KMS-11 (cell line): Measurements from ENCODE around the gene ARHGAP22.

Source experiments
- H2AFZ ChIP-seq: fragments of 200-600 bp; sonication (generic); 2 replicates; pipeline ENCODE4 v1.6.1; 2016; ENCODE audit warnings: antibody characterized with exemption, mixed run types, low read depth
- H3K27ac ChIP-seq: fragments of 200-600 bp; sonication (generic); 2 replicates; pipeline ENCODE4 v1.6.1; 2016; ENCODE audit warnings: mild to moderate bottlenecking, mixed run types
- H3K27me3 ChIP-seq: fragments of 200-600 bp; sonication (generic); 2 replicates; pipeline ENCODE4 v1.6.1; 2017; ENCODE audit warnings: mild to moderate bottlenecking, low read depth, mixed run types, moderate library complexity; ENCODE audit not compliant: insufficient read depth
- H3K36me3 ChIP-seq: fragments of 200-600 bp; sonication (generic); 2 replicates; pipeline ENCODE4 v1.6.1; 2017; ENCODE audit warnings: mild to moderate bottlenecking, mixed run types; ENCODE audit not compliant: insufficient read depth
- H3K4me1 ChIP-seq: fragments of 200-600 bp; sonication (generic); 2 replicates; pipeline ENCODE4 v1.6.1; 2016; ENCODE audit warnings: mild to moderate bottlenecking, low read depth, mixed run types; ENCODE audit not compliant: poor library complexity, severe bottlenecking
- H3K4me2 ChIP-seq: fragments of 200-600 bp; sonication (generic); 2 replicates; pipeline ENCODE4 v1.7.0; 2016; ENCODE audit warnings: mild to moderate bottlenecking, mixed run types
- H3K4me3 ChIP-seq: fragments of 200-600 bp; sonication (generic); IDR thresholded peaks from 2 replicates; pipeline ENCODE4 v1.6.1; 2017; ENCODE audit warnings: low read depth, low read length, mixed read lengths; ENCODE audit not compliant: insufficient read depth
- H3K79me2 ChIP-seq: fragments of 200-600 bp; sonication (generic); 2 replicates; pipeline ENCODE4 v1.6.1; 2016; ENCODE audit warnings: low read depth, mixed run types; ENCODE audit not compliant: insufficient read depth
- H3K9ac ChIP-seq: fragments of 200-600 bp; sonication (generic); 2 replicates; pipeline ENCODE4 v1.6.1; 2016; ENCODE audit warnings: mild to moderate bottlenecking, mixed run types
- H4K20me1 ChIP-seq: fragments of 200-600 bp; sonication (generic); 2 replicates; pipeline ENCODE4 v1.6.1; 2016; ENCODE audit warnings: mild to moderate bottlenecking, mixed run types; ENCODE audit not compliant: insufficient read depth
- CTCF ChIP-seq: fragments of 200-600 bp; sonication (generic); conservative IDR thresholded peaks from 2 replicates; pipeline ENCODE4 v1.6.1; 2017; ENCODE audit warnings: low read depth, mild to moderate bottlenecking, antibody characterized with exemption, low read length, moderate library complexity, mixed read lengths

The ARHGAP22 gene

GRCh38 chr10:48456361-48456804 is 148.5 kb downstream of the ARHGAP22 start:
- H3K79me2 ChIP-seq = no peaks in the 10 kb centered on the region
- H3K4me1 ChIP-seq = no peaks in the 10 kb centered on the region
- no peak overlapping the region for H2AFZ ChIP-seq
- H3K9ac ChIP-seq = no peak overlapping the region
- H3K27ac ChIP-seq = no peak overlapping the region
- H4K20me1 ChIP-seq = no peaks in the 10 kb centered on the region
- H3K36me3 ChIP-seq = no peaks in the 10 kb centered on the region
- H3K4me2 ChIP-seq = no peak overlapping the region
- H3K27me3 ChIP-seq = no peaks in the 10 kb centered on the region
- H3K4me3 ChIP-seq = no peak overlapping the region
- TF ChIP-seq CTCF = no peak

- Histone ChIP-seq H3K27me3 (no peaks in the 10 kb centered on the region), H4K20me1 (no peaks in the 10 kb centered on the region), H3K9ac (no peak overlapping the region), H3K4me2 (no peak overlapping the region), H3K79me2 (no peaks in the 10 kb centered on the region), H3K27ac (no peak overlapping the region), H3K4me1 (no peaks in the 10 kb centered on the region), H2AFZ (no peak overlapping the region), H3K4me3 (no peak overlapping the region), H3K36me3 (no peaks in the 10 kb centered on the region)
- no peak for TF ChIP-seq CTCF
Measured at GRCh38 chr10:48455392-48456151, 149.3 kb downstream of the ARHGAP22 start.

GRCh38 chr10:48455055-48455391 is 149.8 kb downstream of the ARHGAP22 start:
- Histone ChIP-seq H3K27me3 (no peaks in the 10 kb centered on the region), H2AFZ (no peak overlapping the region), H3K9ac (no peak overlapping the region), H3K4me2 (no peak overlapping the region), H3K27ac (no peak overlapping the region), H3K36me3 (no peaks in the 10 kb centered on the region), H3K4me1 (no peaks in the 10 kb centered on the region), H3K79me2 (no peaks in the 10 kb centered on the region), H3K4me3 (no peak overlapping the region), H4K20me1 (no peaks in the 10 kb centered on the region)
- TF ChIP-seq CTCF = no peak

GRCh38 chr10:48454302-48455054 is 150.4 kb downstream of the ARHGAP22 start:
- H3K27ac ChIP-seq = no peak overlapping the region

More at GRCh38 chr10:48454302-48455054, 150.4 kb downstream of the ARHGAP22 start:
- no peak overlapping the region for H3K4me3 ChIP-seq
- H4K20me1 ChIP-seq = no peaks in the 10 kb centered on the region
- TF ChIP-seq CTCF = no peak
- H3K4me1 ChIP-seq = no peaks in the 10 kb centered on the region
- H2AFZ ChIP-seq = no peak overlapping the region
- H3K9ac ChIP-seq = no peak overlapping the region
- no peaks in the 10 kb centered on the region for H3K79me2 ChIP-seq
- H3K27me3 ChIP-seq = no peaks in the 10 kb centered on the region
- H3K36me3 ChIP-seq = no peaks in the 10 kb centered on the region
- no peak overlapping the region for H3K4me2 ChIP-seq
